SH-SY5Y (cell line): Measurements from ENCODE around the gene LBR.

Source experiments
- GATA2 ChIP-seq: IDR thresholded peaks from 2 replicates; pipeline ENCODE4 v1.6.1; 2011; ENCODE audit warnings: mild to moderate bottlenecking, low read depth, low read length
- GATA3 ChIP-seq: IDR thresholded peaks from 2 replicates; pipeline ENCODE4 v1.6.1; 2011; ENCODE audit warnings: low read depth, mild to moderate bottlenecking, low read length, moderate library complexity

DNA sequence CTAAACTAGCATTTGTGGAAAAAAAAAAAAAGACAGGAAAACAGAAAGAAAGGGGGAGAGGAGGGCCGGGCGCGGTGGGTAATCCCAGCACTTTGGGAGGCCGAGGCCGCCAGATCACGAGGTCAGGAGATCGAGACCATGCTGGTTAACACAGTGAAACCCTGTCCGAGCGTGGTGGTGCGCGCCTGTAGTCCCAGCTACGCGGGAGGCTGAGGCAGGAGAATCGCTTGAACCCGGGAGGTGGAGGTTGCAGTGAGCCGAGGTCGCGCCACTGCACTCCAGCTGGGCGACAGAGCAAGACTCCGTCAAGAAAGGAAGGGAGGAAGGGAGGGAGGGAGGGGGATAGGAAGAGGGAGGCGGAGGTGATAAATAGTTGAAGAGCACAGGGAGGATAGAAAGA lies 54.7 kb downstream of the LBR start:
- TF ChIP-seq GATA2 (no peak), GATA3 (no peak)
